Muscle layer of duodenum (tissue), 2 donors: Measurements from ENCODE around the gene CFAP61.
"Not testable (repeated sequence)": the region's sequence is repeated elsewhere in the genome, so short reads cannot be mapped to it uniquely, and the experiment has no call there.

ENCODE experiments used
- H3K27ac ChIP-seq: one replicate; pipeline ENCODE4 v1.7.0; 2013; ENCODE audit warnings: mild to moderate bottlenecking, low read length
- H3K27me3 ChIP-seq: one replicate; pipeline ENCODE4 v1.7.0; 2013; ENCODE audit warnings: low read depth, mild to moderate bottlenecking, control low read depth, low read length
- H3K36me3 ChIP-seq, 2 donors: one replicate each; pipeline ENCODE4 v1.7.0; 2013; ENCODE audit warnings: low read length in 2 of 2, control low read depth in 1 of 2, mild to moderate bottlenecking in 1 of 2; ENCODE audit not compliant: insufficient read depth in 2 of 2, control insufficient read depth in 1 of 2
- H3K4me1 ChIP-seq, 2 donors: one replicate each; pipeline ENCODE4 v1.7.0; 2013; ENCODE audit warnings: low read length in 2 of 2, mild to moderate bottlenecking in 2 of 2, control low read depth in 1 of 2, moderate library complexity in 1 of 2; ENCODE audit not compliant: insufficient read depth in 2 of 2, control insufficient read depth in 1 of 2
- H3K4me3 ChIP-seq, 2 donors: one replicate each; pipeline ENCODE4 v1.7.0; 2013; ENCODE audit warnings: low read length in 2 of 2, low read depth in 1 of 2, mild to moderate bottlenecking in 1 of 2
- H3K9me3 ChIP-seq, 2 donors: one replicate each; pipeline ENCODE4 v1.7.0; 2013; ENCODE audit warnings: low read length in 2 of 2, control low read depth in 1 of 2, mild to moderate bottlenecking in 1 of 2; ENCODE audit not compliant: control insufficient read depth in 1 of 2
- donor health status: healthy.

The CFAP61 gene

GRCh38 chr20:20237093-20237959 is 185.0 kb downstream of the CFAP61 start:
- no peaks in the 10 kb centered on the region for H3K4me1 ChIP-seq
- H3K9me3 ChIP-seq, result no peaks in the 10 kb centered on the region
- H3K36me3 ChIP-seq, result no peaks in the 10 kb centered on the region
- H3K4me3 ChIP-seq, result no peak overlapping the region
- no peaks in the 10 kb centered on the region for H3K27me3 ChIP-seq
- H3K27ac ChIP-seq, result no peak overlapping the region

GRCh38 chr20:20241976-20242375 is 189.6 kb downstream of the CFAP61 start:
- no peaks in the 10 kb centered on the region for H3K36me3 ChIP-seq
- no peaks in the 10 kb centered on the region for H3K27me3 ChIP-seq
- H3K9me3 ChIP-seq, result no peaks in the 10 kb centered on the region
- no peaks in the 10 kb centered on the region for H3K4me1 ChIP-seq
- no peak overlapping the region for H3K4me3 ChIP-seq
- no peak overlapping the region for H3K27ac ChIP-seq

GRCh38 chr20:20244384-20244783 is 192.1 kb downstream of the CFAP61 start:
- not testable (repeated sequence) for H3K9me3 ChIP-seq, H3K4me1 ChIP-seq, H3K36me3 ChIP-seq, H3K27ac ChIP-seq, H3K27me3 ChIP-seq, H3K4me3 ChIP-seq

GRCh38 chr20:20246996-20247633 is 194.8 kb downstream of the CFAP61 start:
- Histone ChIP-seq H3K27me3 (no peaks in the 10 kb centered on the region), H3K4me3 (no peak overlapping the region), H3K9me3 (no peaks in the 10 kb centered on the region), H3K4me1 (no peaks in the 10 kb centered on the region), H3K36me3 (no peaks in the 10 kb centered on the region), H3K27ac (no peak overlapping the region)

GRCh38 chr20:20248620-20249200 is 196.4 kb downstream of the CFAP61 start:
- Histone ChIP-seq H3K36me3 (no peaks in the 10 kb centered on the region), H3K27me3 (no peaks in the 10 kb centered on the region), H3K27ac (no peak overlapping the region), H3K4me3 (no peak overlapping the region), H3K9me3 (no peaks in the 10 kb centered on the region), H3K4me1 (no peaks in the 10 kb centered on the region)

- no peak overlapping the region for H3K4me3 ChIP-seq
Measured at GRCh38 chr20:20251317-20251716, 199.0 kb downstream of the CFAP61 start.

GRCh38 chr20:20251836-20252235 is 199.5 kb downstream of the CFAP61 start:
- no peaks in the 10 kb centered on the region for H3K27me3 ChIP-seq
- H3K9me3 ChIP-seq, result no peaks in the 10 kb centered on the region
- no peak overlapping the region for H3K4me3 ChIP-seq
- H3K4me1 ChIP-seq, result no peaks in the 10 kb centered on the region
- H3K27ac ChIP-seq, result no peak overlapping the region
- H3K36me3 ChIP-seq, result no peaks in the 10 kb centered on the region

More at GRCh38 chr20:20251317-20251716, 199.0 kb downstream of the CFAP61 start:
- no peaks in the 10 kb centered on the region for H3K4me1 ChIP-seq
- no peaks in the 10 kb centered on the region for H3K36me3 ChIP-seq
- H3K27ac ChIP-seq, result no peak overlapping the region
- no peaks in the 10 kb centered on the region for H3K27me3 ChIP-seq
- no peaks in the 10 kb centered on the region for H3K9me3 ChIP-seq

GRCh38 chr20:20253039-20253743 is 200.9 kb downstream of the CFAP61 start:
- Histone ChIP-seq H3K27ac (no peak overlapping the region), H3K36me3 (no peaks in the 10 kb centered on the region), H3K9me3 (no peaks in the 10 kb centered on the region)

GRCh38 chr20:20253744-20254330 is 201.5 kb downstream of the CFAP61 start:
- Histone ChIP-seq H3K4me3 (no peak overlapping the region), H3K4me1 (no peaks in the 10 kb centered on the region), H3K36me3 (no peaks in the 10 kb centered on the region), H3K9me3 (no peaks in the 10 kb centered on the region), H3K27me3 (no peaks in the 10 kb centered on the region), H3K27ac (no peak overlapping the region)

More at GRCh38 chr20:20253039-20253743, 200.9 kb downstream of the CFAP61 start:
- Histone ChIP-seq H3K4me1 (no peaks in the 10 kb centered on the region), H3K27me3 (no peaks in the 10 kb centered on the region), H3K4me3 (no peak overlapping the region)

GRCh38 chr20:20255099-20255498 is 202.8 kb downstream of the CFAP61 start:
- no peaks in the 10 kb centered on the region for H3K9me3 ChIP-seq
- no peak overlapping the region for H3K4me3 ChIP-seq
- H3K4me1 ChIP-seq, result no peaks in the 10 kb centered on the region
- H3K27ac ChIP-seq, result no peak overlapping the region
- no peaks in the 10 kb centered on the region for H3K27me3 ChIP-seq
- no peaks in the 10 kb centered on the region for H3K36me3 ChIP-seq

GRCh38 chr20:20259533-20259932 is 207.2 kb downstream of the CFAP61 start:
- H3K36me3 ChIP-seq, result no peaks in the 10 kb centered on the region
- no peaks in the 10 kb centered on the region for H3K4me1 ChIP-seq
- no peak overlapping the region for H3K4me3 ChIP-seq
- H3K27ac ChIP-seq, result no peak overlapping the region
- H3K9me3 ChIP-seq, result no peaks in the 10 kb centered on the region
- H3K27me3 ChIP-seq, result no peaks in the 10 kb centered on the region
